Measurements from ENCODE around the gene TPO.

TPO gene

DNA sequence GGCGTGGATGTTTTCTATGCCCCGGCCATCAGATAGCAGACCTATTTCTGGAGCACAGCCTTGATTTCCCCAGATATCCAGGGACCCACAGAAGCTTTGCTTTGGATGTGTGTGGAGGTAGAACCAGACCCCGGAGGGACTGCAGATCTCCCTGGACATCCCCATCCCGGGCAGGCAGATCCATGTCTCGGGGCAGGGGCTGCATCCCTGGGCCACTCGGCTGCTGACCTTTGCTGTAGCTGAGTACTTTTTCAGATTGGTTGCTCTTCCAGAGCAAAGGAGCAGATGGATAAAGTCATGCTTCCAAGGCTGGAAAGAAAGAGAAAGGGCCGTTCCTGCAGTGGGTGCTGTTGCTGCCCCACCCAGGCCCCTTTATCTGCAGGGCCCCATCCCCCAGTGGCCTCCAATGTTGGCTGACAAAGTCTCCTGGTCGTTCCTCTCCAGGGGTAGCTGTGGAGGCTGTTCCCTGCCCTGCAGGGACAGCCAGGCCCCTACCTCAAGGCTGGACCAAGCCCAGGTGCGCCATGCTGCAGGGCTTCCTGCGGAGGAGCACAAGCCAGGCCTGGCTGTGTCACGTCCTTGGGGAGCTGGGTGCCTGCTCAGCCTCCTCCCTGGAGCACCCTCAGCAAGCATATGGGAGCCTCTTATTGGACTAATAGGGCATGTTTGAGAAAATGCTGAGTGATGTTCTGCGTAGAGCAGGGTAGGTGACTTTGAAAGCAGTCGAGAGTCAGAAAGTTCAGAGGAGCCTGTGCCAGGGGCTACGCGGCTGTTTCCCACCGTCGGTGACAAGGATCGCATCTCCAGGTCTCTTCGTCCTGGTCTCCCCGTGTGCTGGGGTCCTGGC is 68.4 kb downstream of the TPO start:
- Histone ChIP-seq H3K36me3 (replicated peaks; ENCODE audit: insufficient read depth, low read length) (no peaks in the 10 kb centered on the region), H4K20me1 (ENCODE audit: insufficient read depth, low read length) (no peaks in the 10 kb centered on the region), H2AFZ (ENCODE audit: low read length) (no peak overlapping the region), H3K4me3 (ENCODE audit: low read length) (no peak overlapping the region), H3K27me3 (replicated peaks; ENCODE audit: insufficient read depth, low read length) (no peaks in the 10 kb centered on the region), H3K4me2 (ENCODE audit: low read depth, low read length) (no peak overlapping the region), H3K79me2 (ENCODE audit: low read length) (no peaks in the 10 kb centered on the region), H3F3A (ENCODE audit: insufficient read depth, low read length) (no peaks in the 10 kb centered on the region), H3K4me1 (ENCODE audit: low read length) (no peaks in the 10 kb centered on the region), H3K9me2 (replicated peaks; ENCODE audit: insufficient read depth, low read length) (no peaks in the 10 kb centered on the region), H3K27ac (ENCODE audit: low read length) (no peak overlapping the region), H3K9me3 (replicated peaks; ENCODE audit: insufficient read depth, low read length) (no peaks in the 10 kb centered on the region), H3K9ac (ENCODE audit: low read length) (no peak overlapping the region)
- TF ChIP-seq, protein P1, sequence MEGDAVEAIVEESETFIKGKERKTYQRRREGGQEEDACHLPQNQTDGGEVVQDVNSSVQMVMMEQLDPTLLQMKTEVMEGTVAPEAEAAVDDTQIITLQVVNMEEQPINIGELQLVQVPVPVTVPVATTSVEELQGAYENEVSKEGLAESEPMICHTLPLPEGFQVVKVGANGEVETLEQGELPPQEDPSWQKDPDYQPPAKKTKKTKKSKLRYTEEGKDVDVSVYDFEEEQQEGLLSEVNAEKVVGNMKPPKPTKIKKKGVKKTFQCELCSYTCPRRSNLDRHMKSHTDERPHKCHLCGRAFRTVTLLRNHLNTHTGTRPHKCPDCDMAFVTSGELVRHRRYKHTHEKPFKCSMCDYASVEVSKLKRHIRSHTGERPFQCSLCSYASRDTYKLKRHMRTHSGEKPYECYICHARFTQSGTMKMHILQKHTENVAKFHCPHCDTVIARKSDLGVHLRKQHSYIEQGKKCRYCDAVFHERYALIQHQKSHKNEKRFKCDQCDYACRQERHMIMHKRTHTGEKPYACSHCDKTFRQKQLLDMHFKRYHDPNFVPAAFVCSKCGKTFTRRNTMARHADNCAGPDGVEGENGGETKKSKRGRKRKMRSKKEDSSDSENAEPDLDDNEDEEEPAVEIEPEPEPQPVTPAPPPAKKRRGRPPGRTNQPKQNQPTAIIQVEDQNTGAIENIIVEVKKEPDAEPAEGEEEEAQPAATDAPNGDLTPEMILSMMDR (IDR thresholded peaks at IDR 0.05; ENCODE audit: low read length): no peak
- TF ChIP-seq EZH2phosphoT487 (IDR thresholded peaks at IDR 0.05; ENCODE audit: low read length): no peak
- no peak for TF ChIP-seq EZH2 (optimal IDR thresholded peaks at IDR 0.05; ENCODE audit: low read depth, low read length)
- DNase-seq: no peak

DNA sequence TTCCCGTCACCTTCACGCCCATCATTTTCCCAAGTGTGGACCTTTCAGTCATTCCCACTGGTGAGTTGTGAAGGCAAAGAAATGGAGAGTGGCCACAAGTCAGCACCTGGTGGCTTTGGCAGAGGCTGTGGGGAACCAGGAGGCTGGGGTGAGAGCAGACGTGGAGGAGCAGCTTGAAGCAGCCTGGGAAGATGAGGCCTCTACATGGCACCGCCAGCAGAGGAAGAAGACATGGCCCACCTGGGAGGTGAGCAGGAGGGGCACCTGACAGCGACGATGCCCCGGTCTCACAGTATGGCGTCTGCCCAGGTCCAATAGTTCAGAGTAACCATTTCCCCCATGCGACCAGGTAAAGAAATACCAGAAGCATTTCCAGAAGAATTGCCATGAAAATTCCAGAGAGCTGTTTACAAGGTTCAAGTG is 69.0 kb downstream of the TPO start:
- no peaks in the 10 kb centered on the region for H3K36me3 ChIP-seq (replicated peaks; ENCODE audit: insufficient read depth, low read length)
- no peak overlapping the region for H3K27ac ChIP-seq (ENCODE audit: low read length)
- H3F3A ChIP-seq (ENCODE audit: insufficient read depth, low read length): no peaks in the 10 kb centered on the region
- H3K27me3 ChIP-seq (replicated peaks; ENCODE audit: insufficient read depth, low read length): no peaks in the 10 kb centered on the region
- no peak overlapping the region for H3K4me3 ChIP-seq (ENCODE audit: low read length)
- H3K4me1 ChIP-seq (ENCODE audit: low read length): no peaks in the 10 kb centered on the region
- TF ChIP-seq EZH2 (optimal IDR thresholded peaks at IDR 0.05; ENCODE audit: low read depth, low read length) (no peak), EZH2phosphoT487 (IDR thresholded peaks at IDR 0.05; ENCODE audit: low read length) (no peak)
- TF ChIP-seq, protein P1 (IDR thresholded peaks at IDR 0.05; ENCODE audit: low read length): no peak
- no peaks in the 10 kb centered on the region for H3K79me2 ChIP-seq (ENCODE audit: low read length)
- no peak overlapping the region for H3K4me2 ChIP-seq (ENCODE audit: low read depth, low read length)
- no peaks in the 10 kb centered on the region for H3K9me2 ChIP-seq (replicated peaks; ENCODE audit: insufficient read depth, low read length)
- no peaks in the 10 kb centered on the region for H4K20me1 ChIP-seq (ENCODE audit: insufficient read depth, low read length)
- no peak for DNase-seq
- no peak overlapping the region for H3K9ac ChIP-seq (ENCODE audit: low read length)
- H3K9me3 ChIP-seq (replicated peaks; ENCODE audit: insufficient read depth, low read length): no peaks in the 10 kb centered on the region
- no peak overlapping the region for H2AFZ ChIP-seq (ENCODE audit: low read length)

DNA sequence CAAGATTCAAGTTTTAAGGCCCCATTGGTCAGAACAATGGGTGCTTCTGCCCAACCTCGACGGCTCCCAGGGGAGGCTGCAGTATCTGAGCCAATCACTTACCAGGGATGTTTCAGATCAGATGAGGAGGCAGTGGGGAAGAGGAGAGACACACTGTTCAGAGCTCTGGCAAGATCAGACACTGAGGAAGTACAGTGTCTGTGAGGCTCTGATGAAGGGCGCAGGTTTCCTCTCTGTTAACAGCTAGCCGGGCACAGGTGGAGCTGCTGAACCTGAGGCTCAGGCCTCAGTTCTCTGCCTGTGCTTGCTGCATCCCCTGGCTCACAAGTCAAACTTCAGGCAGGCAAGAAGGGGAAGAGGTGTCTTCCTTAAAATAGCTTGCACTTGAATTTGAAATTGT is 69.7 kb downstream of the TPO start:
- H3F3A ChIP-seq (ENCODE audit: insufficient read depth, low read length): no peaks in the 10 kb centered on the region
- no peak for TF ChIP-seq EZH2 (optimal IDR thresholded peaks at IDR 0.05; ENCODE audit: low read depth, low read length)
- no peak for TF ChIP-seq EZH2phosphoT487 (IDR thresholded peaks at IDR 0.05; ENCODE audit: low read length)
- TF ChIP-seq, protein P1 (IDR thresholded peaks at IDR 0.05; ENCODE audit: low read length): no peak
- H3K4me2 ChIP-seq (ENCODE audit: low read depth, low read length): no peak overlapping the region

More for the DNA sequence above, 69.7 kb downstream of the TPO start:
- Histone ChIP-seq H3K9ac (ENCODE audit: low read length) (no peak overlapping the region), H3K9me3 (replicated peaks; ENCODE audit: insufficient read depth, low read length) (no peaks in the 10 kb centered on the region), H3K27me3 (replicated peaks; ENCODE audit: insufficient read depth, low read length) (no peaks in the 10 kb centered on the region), H3K4me1 (ENCODE audit: low read length) (no peaks in the 10 kb centered on the region), H3K27ac (ENCODE audit: low read length) (no peak overlapping the region), H2AFZ (ENCODE audit: low read length) (no peak overlapping the region), H3K36me3 (replicated peaks; ENCODE audit: insufficient read depth, low read length) (no peaks in the 10 kb centered on the region), H3K4me3 (ENCODE audit: low read length) (no peak overlapping the region), H4K20me1 (ENCODE audit: insufficient read depth, low read length) (no peaks in the 10 kb centered on the region), H3K9me2 (replicated peaks; ENCODE audit: insufficient read depth, low read length) (no peaks in the 10 kb centered on the region), H3K79me2 (ENCODE audit: low read length) (no peaks in the 10 kb centered on the region)
- DNase-seq: no peak

Measured in MM.1S (cell line).